ENCODE results near the gene AMDHD2. TPM values are rescaled to one million over a fixed set of nuclear protein-coding genes. Genes with fewer than 3 reads are reported as not detected.
A peak's percentile ranks its signal among the peaks of the same experiment; 100 is the strongest.
"Not testable (repeated sequence)": the region's sequence is repeated elsewhere in the genome, so short reads cannot be mapped to it uniquely, and the experiment has no call there.

Gene AMDHD2
- total RNA-seq, 1 donor from 2014 or later, result 90.8 TPM

DNA sequence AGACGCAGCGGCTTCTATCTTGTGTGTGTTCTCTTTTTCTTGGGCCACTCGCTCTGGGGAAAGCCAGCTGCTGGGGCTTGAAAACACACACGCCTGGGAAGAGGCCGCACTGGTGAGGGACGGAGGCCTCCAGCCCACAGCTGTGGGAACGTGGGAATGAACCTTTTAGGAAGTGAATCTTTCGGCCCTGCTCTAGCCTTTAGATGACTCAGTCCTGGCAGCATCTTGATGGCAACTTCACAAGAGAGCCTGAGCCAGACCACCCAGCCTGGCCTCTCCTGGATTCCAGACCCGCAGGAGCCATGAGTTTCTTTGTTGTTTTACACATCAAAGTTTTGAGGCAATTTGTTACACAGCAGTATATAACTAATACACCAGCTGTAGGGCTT, 15.4 kb downstream of the AMDHD2 start:
- ChIA-PET POLR2A (no interaction called here), CTCF (no interaction called here)
- Mint-ChIP-seq H3K4me1 (peaks cover 44% of the 10 kb centered on the region), H3K27ac (no peak overlapping the region), H3K4me3 (peak overlapping the region; percentile 44), H3K36me3 (ENCODE audit: low read depth) (peaks cover 8% of the 10 kb centered on the region), H3K9me3 (no peaks in the 10 kb centered on the region), H3K27me3 (no peaks in the 10 kb centered on the region)
- intact Hi-C loops (cut with micrococcal nuclease), result loop anchor here (10.0 kb wide), 1 partner anchor 369 kb away; no protein-coding TSS in a partner anchor
- TF ChIP-seq, protein P1, sequence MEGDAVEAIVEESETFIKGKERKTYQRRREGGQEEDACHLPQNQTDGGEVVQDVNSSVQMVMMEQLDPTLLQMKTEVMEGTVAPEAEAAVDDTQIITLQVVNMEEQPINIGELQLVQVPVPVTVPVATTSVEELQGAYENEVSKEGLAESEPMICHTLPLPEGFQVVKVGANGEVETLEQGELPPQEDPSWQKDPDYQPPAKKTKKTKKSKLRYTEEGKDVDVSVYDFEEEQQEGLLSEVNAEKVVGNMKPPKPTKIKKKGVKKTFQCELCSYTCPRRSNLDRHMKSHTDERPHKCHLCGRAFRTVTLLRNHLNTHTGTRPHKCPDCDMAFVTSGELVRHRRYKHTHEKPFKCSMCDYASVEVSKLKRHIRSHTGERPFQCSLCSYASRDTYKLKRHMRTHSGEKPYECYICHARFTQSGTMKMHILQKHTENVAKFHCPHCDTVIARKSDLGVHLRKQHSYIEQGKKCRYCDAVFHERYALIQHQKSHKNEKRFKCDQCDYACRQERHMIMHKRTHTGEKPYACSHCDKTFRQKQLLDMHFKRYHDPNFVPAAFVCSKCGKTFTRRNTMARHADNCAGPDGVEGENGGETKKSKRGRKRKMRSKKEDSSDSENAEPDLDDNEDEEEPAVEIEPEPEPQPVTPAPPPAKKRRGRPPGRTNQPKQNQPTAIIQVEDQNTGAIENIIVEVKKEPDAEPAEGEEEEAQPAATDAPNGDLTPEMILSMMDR (IDR thresholded peaks at IDR 0.05), result no peak
- DNase-seq, result no peak
- ATAC-seq (ENCODE audit: low read depth), result no peak

DNA sequence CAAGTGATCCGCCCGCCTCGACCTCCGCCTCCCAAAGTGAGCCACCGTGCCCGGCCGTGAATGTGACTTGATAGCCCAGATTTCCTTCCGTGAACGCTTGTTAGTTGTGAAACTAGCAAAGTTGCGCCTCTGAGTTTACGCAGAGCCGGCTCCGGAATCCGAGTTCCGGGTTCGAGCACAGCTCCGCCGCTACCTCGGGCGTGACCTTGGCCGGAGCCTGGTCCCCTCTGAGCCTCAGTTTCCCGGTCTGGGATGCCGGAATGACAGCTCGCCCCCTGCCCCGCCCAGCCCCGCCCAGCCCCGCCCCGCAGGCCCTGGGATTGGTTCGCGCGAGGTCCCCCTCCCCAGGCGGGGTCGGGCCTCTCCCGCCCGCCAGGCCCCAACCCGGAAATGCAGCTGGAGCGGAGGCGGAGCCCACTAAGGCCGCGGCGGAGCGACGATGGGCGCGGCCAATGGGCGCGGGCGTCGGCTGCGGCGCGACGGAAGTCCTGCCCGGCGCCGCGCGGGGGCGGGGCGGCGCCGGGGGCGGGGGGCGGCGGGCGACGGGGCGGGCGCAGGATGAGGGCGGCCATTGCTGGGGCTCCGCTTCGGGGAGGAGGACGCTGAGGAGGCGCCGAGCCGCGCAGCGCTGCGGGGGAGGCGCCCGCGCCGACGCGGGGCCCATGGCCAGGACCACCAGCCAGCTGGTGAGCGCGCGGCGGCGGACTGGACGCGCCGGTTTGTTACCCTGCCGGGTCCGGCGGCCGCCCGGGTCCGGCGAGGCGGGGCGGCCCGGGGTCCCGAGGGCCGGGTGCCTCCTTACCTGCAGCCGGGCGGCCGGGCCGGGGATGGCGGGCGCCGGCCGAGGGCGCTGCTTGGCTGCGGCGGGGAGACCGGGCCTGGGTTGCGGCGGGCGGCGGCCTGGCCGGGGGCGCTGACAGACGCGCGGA, 17.5 kb downstream of the AMDHD2 start, which contains the start of gene PDPK1:
TSS of gene PDPK1 (plus strand) at position 571 of the 929 bp plus-strand sequence. CDS start at position 663, 92 bp downstream.
- H3K27me3 Mint-ChIP-seq, result no peaks in the 10 kb centered on the region
- H3K4me1 Mint-ChIP-seq, result peaks cover 44% of the 10 kb centered on the region
- peaks cover 11% of the 10 kb centered on the region for H3K36me3 Mint-ChIP-seq (ENCODE audit: low read depth)
- H3K27ac Mint-ChIP-seq, result peak within 1 kb of the TSS; percentile 90
- DNase-seq (peak; percentile 85), ATAC-seq (ENCODE audit: low read depth) (peak; percentile 88)
- peak within 1 kb of the TSS; percentile 87 for H3K4me3 Mint-ChIP-seq
- intact Hi-C loops (cut with micrococcal nuclease), result loop anchor here (1.0 to 10.0 kb wide), 2 partner anchors 24 to 367 kb away; partner anchors contain the start of gene ATP6V0C
- TF ChIP-seq, protein P1 (IDR thresholded peaks at IDR 0.05), result no peak
- H3K9me3 Mint-ChIP-seq, result no peaks in the 10 kb centered on the region
- ChIA-PET POLR2A (interaction anchor here (0.5 to 1.6 kb wide), 7 partner anchors 17 to 383 kb away, joined by 3 to 14 read pairs (median 6); partner anchors contain the start of genes AMDHD2, ATP6V0C and TRAF7), CTCF (interaction anchor here (1.1 kb wide), 1 partner anchor 108 kb away, joined by 3 read pairs; the partner anchor contains the start of gene CCNF)

DNA sequence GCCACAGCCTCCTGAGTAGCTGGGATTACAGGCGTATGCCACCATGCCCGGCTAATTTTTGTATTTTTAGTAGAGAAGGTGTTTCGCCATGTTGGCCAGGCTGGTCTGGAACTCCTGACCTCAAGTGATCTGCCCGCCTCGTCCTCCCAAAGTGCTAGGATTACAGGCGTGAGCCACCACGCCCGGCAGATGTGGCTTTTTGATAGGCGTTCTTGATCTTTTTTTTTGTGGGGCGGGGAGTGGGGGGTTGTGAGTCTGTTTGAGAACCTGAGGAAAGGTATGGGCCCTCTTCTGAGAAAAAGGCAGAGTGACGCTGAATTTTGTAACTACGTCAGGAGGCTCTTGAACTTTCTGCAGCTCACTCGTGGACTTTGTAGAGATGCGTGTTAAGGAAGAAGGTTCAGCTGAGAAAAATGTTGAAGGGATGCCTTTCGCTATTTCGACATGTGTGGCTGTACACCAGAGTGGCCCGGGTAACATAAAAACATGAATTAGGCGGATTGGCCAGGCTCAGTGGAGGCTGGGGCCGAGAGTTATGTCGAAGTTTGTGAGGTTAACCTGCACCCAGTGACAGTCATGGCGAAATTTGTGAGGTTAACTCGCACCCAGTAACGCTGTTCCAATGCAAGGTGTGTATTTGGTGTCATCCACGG, 19.1 kb downstream of the AMDHD2 start:
- POLR2A ChIA-PET, result interaction anchor here (0.5 to 1.8 kb wide), 2 partner anchors 24 to 832 kb away, joined by 3 to 8 read pairs; no protein-coding TSS in a partner anchor
- H3K4me1 Mint-ChIP-seq, result peaks cover 44% of the 10 kb centered on the region
- CTCF ChIA-PET; H3K27me3 Mint-ChIP-seq; H3K9me3 Mint-ChIP-seq; ATAC-seq (ENCODE audit: low read depth): not testable (repeated sequence)
- intact Hi-C loops (cut with micrococcal nuclease), result loop anchor here (10.0 kb wide), 1 partner anchor 365 kb away; no protein-coding TSS in a partner anchor
- peak overlapping the region; percentile 77 for H3K4me3 Mint-ChIP-seq
- DNase-seq, result peak; percentile 7
- peaks cover 15% of the 10 kb centered on the region for H3K36me3 Mint-ChIP-seq (ENCODE audit: low read depth)
- H3K27ac Mint-ChIP-seq, result peak overlapping the region; percentile 86

DNA sequence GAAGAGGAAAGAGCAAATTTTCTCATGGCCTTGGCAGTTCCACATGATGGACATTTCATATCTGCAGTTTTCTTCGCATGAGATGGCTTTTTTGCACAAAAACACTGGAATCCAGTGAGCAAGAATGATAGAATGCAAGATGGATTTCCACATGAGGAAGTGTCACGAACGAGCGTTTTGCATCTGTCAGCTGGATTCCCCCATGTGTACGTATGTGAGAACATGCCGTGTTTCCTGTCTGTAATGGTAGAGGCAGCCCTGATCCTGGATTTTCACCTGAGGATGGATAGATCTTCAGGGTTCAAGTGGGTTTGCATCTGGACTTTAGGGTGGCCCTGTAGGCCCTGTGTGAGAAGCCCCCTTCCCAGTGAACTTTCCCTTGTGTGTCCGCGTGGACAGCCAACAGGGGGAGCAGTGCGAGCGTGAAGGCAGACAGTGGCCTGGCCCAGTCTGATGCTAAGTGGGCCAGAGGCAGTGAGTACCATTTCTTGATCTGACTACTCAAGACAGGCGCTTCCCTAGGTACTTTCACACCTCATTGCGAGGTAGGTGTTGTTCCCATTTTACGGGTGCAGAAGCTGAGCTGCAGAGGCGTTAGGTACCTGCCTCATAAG, 19.8 kb downstream of the AMDHD2 start:
- Mint-ChIP-seq H3K4me3 (peak overlapping the region; percentile 77), H3K27ac (peak overlapping the region; percentile 86), H3K4me1 (peaks cover 45% of the 10 kb centered on the region), H3K36me3 (ENCODE audit: low read depth) (peaks cover 17% of the 10 kb centered on the region)
- intact Hi-C loops (cut with micrococcal nuclease), result loop anchor here (10.0 kb wide), 1 partner anchor 365 kb away; no protein-coding TSS in a partner anchor
- DNase-seq, result peak; percentile 33
- POLR2A ChIA-PET, result interaction anchor here (0.5 to 1.8 kb wide), 3 partner anchors 11 to 833 kb away, joined by 3 to 8 read pairs (median 5); no protein-coding TSS in a partner anchor
- not testable (repeated sequence) for ATAC-seq (ENCODE audit: low read depth); H3K27me3 Mint-ChIP-seq; H3K9me3 Mint-ChIP-seq
- CTCF ChIA-PET, result interaction anchor here (1.1 kb wide), 1 partner anchor 33 kb away, joined by 4 read pairs; no protein-coding TSS in a partner anchor

DNA sequence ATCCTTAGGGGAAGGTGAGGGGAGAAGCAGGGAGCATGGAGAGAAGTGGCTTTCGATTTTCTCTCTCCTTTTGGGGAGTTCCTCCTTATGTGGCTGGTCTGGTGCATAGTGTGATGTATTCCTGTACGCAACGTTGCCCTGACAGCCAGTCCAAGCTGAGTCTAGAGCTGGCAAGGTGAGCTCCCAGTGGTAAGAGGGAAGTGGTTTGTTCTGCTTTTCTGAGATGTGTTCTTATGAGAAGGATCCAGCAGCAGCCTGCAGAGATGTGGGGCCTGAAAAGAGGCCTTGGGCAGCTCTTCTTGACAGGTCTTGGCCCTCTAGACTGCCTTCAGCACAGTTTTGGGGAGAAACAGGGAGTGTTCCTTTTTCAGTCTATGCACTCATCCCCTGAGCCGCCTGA, 20.7 kb downstream of the AMDHD2 start:
- intact Hi-C loops (cut with micrococcal nuclease); H3K9me3 Mint-ChIP-seq; H3K27me3 Mint-ChIP-seq: not testable (repeated sequence)
- Mint-ChIP-seq H3K4me1 (peaks cover 43% of the 10 kb centered on the region), H3K27ac (peak overlapping the region; percentile 86), H3K4me3 (peak overlapping the region; percentile 64), H3K36me3 (ENCODE audit: low read depth) (peaks cover 20% of the 10 kb centered on the region)
- CTCF ChIA-PET, result interaction anchor here (1.1 kb wide), 1 partner anchor 34 kb away, joined by 4 read pairs; no protein-coding TSS in a partner anchor
- POLR2A ChIA-PET, result interaction anchor here (0.6 to 1.8 kb wide), 4 partner anchors 8 to 34 kb away, joined by 3 to 8 read pairs (median 4); no protein-coding TSS in a partner anchor
- peak; percentile 25 for ATAC-seq (ENCODE audit: low read depth)
- DNase-seq, result peak; percentile 16

DNA sequence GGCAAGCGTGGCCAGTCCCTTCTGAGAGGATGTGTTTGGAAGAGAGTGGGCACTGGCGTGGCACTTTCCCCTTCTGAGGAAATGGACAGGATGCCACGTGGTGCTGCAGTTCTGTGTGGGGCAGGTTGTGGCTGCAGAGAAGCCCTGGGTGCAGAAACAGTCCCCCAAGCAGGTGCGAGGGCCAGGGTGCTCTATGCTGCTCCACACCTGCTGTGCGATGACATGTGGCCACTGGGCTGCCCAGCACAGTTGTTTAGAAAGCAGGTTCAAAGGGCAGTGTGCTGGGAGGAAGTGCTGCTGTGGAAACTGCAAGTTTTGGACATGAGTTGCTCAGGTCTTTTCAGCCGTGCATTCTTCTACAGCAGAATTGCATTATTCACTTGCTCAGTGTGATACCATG, 21.2 kb downstream of the AMDHD2 start:
- peaks cover 42% of the 10 kb centered on the region for H3K4me1 Mint-ChIP-seq
- DNase-seq; H3K9me3 Mint-ChIP-seq; intact Hi-C loops (cut with micrococcal nuclease); CTCF ChIA-PET; H3K27me3 Mint-ChIP-seq; ATAC-seq (ENCODE audit: low read depth): not testable (repeated sequence)
- H3K27ac Mint-ChIP-seq, result peak overlapping the region; percentile 86
- H3K36me3 Mint-ChIP-seq (ENCODE audit: low read depth), result peaks cover 20% of the 10 kb centered on the region
- POLR2A ChIA-PET, result interaction anchor here (0.8 kb wide), 1 partner anchor 9 kb away, joined by 4 read pairs; no protein-coding TSS in a partner anchor
- peak overlapping the region; percentile 64 for H3K4me3 Mint-ChIP-seq

DNA sequence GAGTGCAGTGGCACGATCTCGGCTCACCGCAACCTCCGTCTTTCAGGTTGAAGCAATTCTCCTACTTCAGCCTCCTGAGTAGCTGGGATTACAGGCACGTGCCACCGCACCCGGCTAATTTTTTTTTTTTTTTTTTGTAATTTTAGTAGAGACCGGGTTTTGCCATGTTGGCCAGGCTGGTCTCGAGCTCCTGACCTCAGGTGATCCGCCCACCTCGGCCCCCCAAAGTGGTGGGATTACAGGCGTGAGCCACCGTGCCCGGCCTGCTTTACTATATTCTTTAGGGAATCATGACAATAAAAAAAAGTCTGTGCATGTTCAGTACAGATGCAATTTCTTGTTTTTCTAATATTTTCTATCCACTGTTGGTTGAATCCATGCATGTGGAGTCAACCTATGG, 23.6 kb downstream of the AMDHD2 start:
- DNase-seq; CTCF ChIA-PET; H3K27me3 Mint-ChIP-seq; POLR2A ChIA-PET; intact Hi-C loops (cut with micrococcal nuclease); ATAC-seq (ENCODE audit: low read depth); H3K9me3 Mint-ChIP-seq; H3K27ac Mint-ChIP-seq; H3K4me3 Mint-ChIP-seq: not testable (repeated sequence)
- H3K36me3 Mint-ChIP-seq (ENCODE audit: low read depth), result peaks cover 18% of the 10 kb centered on the region
- peaks cover 33% of the 10 kb centered on the region for H3K4me1 Mint-ChIP-seq

DNA sequence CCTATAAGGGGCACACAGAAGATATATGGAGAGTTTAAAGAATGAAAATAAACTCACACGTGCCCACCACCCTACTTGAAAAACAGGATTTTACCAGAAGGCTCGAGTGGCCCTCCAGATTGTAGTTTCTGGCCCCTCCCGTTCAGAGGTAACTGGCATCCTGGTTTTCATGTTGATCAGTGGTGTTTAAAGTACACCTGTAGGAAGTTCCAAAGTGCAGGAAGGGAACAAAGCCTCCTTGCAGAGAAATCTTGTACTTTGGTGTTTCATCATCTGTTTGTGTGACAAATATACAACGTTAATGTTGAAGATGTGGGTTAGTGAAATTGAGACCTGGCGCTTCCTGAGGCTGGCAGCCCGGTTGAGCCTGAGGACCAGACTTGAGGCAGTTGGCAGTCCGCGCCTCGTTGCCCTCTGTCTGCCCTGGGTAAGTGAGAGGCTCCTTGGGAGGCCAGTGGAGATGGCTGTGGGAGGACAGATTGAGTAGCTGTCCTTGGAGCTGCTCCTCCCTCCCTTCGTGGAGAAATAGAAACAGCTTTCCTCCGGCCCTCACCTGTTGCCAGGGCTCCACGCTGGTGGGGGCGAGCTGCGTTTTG, 30.2 kb downstream of the AMDHD2 start:
- CTCF ChIA-PET; H3K27me3 Mint-ChIP-seq; H3K4me3 Mint-ChIP-seq; H3K4me1 Mint-ChIP-seq; intact Hi-C loops (cut with micrococcal nuclease); ATAC-seq (ENCODE audit: low read depth); DNase-seq; H3K36me3 Mint-ChIP-seq (ENCODE audit: low read depth); POLR2A ChIA-PET; H3K9me3 Mint-ChIP-seq; H3K27ac Mint-ChIP-seq: not testable (repeated sequence)

DNA sequence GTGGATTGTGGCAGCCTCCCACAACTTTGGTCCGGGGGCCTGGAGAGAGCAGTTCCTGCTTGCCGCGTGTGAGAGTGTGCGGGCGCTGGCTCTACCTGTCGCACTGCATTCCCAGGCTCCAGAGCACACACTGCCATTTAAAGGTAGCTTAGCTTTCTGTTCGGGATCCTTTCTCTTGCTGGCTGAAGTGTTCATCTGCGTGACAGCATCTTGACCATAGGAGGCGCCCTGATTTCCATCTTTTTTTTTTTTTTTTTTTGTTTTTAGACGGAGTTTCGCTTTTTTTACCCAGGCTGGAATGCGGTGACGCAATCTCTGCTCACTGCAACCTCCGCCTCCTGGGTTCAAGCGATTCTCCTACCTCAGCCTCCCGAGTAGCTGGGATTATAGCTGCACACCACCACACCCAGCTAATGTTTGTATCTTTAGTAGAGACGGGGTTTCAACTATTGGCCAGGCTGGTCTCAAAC, 31.3 kb downstream of the AMDHD2 start:
- H3K27ac Mint-ChIP-seq; H3K4me3 Mint-ChIP-seq; H3K9me3 Mint-ChIP-seq; ATAC-seq (ENCODE audit: low read depth); H3K4me1 Mint-ChIP-seq; H3K27me3 Mint-ChIP-seq; intact Hi-C loops (cut with micrococcal nuclease); CTCF ChIA-PET; DNase-seq; H3K36me3 Mint-ChIP-seq (ENCODE audit: low read depth): not testable (repeated sequence)
- POLR2A ChIA-PET, result interaction anchor here (0.7 kb wide), 3 partner anchors 11 to 532 kb away, joined by 5 to 6 read pairs (median 5); partner anchors contain the start of gene NPW
